ENCODE results near the gene NCAM1.
"Not testable (repeated sequence)": the region's sequence is repeated elsewhere in the genome, so short reads cannot be mapped to it uniquely, and the experiment has no call there.

Gene NCAM1

DNA sequence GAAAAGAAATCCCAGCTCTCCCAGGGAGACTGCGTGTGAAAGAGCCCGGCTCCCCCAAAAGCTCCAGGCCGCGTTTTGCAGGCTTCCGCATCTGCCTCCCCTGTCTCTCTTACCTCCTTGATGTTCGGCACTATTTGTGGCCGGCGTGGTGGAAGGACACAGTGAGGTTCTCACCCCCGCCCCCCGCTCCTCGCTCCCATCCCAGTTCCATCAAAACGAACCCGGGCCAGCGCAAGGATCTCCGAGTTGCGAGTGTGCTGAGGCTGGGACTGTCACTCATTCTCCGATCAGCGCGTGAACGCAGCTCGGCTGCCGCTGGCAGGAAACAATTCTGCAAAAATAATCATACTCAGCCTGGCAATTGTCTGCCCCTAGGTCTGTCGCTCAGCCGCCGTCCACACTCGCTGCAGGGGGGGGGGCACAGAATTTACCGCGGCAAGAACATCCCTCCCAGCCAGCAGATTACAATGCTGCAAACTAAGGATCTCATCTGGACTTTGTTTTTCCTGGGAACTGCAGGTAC, at the start of gene NCAM1:
Gene NCAM1 (plus strand): TSS at position 275 of the 523 bp plus-strand sequence.
- intact Hi-C loops (cut with DNase I) = loop anchor here (5.0 to 10.0 kb wide), 5 partner anchors 119 to 376 kb away; no protein-coding TSS in a partner anchor
- peak; percentile 90 to 98 (median 95) for DNase-seq

DNA sequence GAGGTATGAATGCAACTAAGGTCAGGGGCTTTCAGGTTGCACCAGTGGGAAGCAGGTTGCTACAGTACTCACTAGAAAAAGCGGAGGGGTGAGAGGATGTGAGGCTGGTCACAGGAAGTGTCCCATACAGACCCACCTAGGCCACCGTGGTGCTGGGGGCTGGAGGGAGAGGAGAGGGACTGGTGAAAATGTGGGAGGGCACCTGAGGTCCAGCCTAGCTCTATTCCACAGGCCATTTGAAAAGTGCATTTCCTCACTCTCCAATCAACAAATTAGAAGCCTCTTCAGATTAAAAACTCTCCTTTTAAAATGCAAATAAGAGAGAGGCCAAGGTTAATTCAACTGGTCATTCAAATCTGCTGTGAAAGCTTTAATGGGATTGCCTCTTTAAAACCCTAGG, 38.6 kb upstream of the NCAM1 start:
- intact Hi-C loops (cut with DNase I) = no loop called here
- no peak for DNase-seq

DNA sequence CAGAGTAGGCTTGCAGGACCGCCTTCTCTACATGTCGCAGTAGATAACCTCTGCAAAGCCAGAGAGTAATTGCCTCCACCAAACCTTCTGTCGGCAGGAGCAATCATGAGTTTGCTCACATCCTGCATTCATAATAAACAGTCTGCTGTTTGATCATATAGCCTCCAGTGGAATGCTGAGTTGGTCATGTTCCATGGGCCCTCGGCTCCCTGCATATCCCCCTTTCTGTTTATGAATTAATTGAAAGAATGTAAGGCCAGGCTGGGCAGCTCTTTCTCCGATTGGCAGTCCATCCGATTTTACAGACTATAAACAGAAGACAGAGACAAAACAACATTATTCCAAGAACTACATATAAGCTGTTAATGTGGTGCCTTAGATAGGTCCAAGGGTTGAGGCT, 36.4 kb upstream of the NCAM1 start:
- DNase-seq; intact Hi-C loops (cut with DNase I): not testable (repeated sequence)

DNA sequence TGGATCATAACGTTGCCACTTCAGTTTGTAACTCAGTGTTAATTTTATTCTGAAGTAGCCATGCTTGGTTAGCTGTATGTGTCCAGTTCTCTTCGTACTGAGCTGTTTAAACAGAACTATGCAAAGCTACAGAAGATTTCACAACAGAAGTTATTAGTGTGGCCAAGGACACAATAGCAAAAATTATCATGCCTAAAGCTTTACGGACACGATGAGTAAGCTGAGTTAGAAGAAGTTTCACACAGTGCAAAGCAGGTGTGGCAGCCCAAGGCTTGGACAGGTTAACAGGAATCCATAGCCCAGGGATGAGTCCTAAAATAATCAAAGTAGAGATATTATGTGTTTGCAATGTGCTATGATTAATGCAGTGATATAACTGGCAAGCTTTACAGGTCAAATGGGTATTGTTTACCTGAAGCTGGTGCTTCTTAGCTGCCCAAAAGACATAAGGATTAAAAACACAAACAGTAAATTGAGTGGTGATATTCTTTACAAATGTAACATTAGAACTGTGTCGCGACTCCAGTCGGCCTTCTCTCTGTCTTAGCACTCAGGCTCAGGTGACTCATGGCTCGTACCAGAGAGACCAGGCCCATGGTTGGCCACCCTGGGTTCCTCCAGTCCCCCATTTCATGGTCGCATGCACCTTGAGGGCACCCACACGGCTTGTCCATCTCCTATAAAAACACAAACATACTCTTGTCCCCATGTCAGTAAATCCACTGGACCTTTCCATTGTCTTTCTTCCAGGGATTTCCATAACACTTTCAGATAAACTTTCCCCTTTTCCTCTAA, 35.5 kb upstream of the NCAM1 start:
- intact Hi-C loops (cut with DNase I) = no loop called here
- DNase-seq = no peak

DNA sequence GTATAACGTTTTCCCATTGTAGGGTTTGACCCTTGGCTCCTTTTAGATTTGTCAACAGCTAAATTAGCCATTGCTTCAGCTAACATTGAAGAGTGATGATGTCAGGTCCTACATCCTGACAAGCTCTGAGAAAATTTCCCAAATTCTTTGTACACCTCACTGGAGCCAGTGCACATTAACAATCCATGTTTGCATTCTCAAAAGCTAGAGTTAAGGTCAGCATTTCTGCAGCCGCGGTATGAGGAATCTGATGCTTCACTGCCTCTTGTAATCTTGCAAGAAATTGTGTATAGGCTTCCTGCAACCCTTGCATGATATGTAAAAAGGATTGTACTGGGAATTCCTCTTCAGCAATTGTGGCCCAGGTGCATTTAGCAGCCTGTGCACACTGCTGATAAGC, 33.1 kb upstream of the NCAM1 start:
- no peak for DNase-seq
- intact Hi-C loops (cut with DNase I) = no loop called here

DNA sequence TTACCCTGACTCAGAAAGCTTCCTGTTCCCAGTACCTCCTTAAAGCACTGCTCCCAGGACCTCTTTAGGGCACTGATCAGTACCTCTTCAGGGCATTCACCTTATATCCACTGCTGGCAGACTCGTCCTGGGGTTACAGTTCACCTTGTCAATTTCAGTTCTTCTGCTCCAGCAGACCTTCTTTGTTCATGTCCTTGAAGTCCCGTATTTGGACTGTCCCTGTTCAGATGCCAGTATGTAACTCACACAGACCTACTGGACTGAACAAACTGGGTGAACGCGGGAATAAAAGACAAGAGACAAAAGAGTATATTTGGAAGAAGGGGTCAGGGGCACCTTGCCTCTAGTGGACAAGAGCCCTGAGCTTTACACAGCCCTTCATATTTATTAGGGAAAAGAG, 31.8 kb upstream of the NCAM1 start:
- intact Hi-C loops (cut with DNase I) = no loop called here
- no peak for DNase-seq

DNA sequence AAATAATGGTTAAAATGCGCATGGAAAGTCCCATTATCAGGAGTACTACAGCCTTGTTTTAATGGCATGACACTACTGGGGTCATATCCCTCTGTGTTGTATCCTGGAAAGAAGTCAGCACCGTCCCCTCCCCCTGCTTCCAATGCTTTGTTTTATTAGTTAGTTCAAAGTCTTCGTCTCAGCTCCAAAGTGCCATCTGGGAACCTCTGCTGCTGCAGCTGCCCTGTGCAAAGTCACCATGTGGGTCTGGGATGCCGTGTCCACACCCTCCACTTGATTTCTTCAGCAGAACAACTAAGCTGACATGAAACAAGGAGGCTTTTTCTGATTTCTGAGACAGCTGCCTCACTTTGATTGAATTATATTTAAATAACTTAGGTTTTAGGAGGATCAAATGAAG, 29.5 kb upstream of the NCAM1 start:
- intact Hi-C loops (cut with DNase I) = no loop called here
- DNase-seq = peak in 1 of 42 donors; percentile 31

DNA sequence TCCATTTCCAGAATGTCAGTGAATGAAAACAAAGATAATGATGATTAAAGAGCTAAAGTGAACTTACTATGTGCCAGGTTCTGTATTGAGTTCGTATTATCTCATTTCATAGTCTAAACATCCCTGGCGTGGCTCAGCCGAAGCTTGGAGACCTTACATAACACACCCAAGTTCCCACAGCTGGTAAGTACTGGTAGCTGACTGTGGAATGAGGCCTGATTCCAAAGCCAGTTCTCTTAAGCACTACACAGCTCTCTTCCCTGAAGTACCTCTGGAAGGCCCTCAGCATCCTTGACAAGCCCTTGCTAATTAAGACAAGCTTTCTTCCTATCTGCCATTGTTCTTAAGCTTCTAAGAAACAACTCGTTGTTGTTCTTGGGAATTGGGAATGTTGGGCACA, 28.6 kb upstream of the NCAM1 start:
- intact Hi-C loops (cut with DNase I) = no loop called here

DNA sequence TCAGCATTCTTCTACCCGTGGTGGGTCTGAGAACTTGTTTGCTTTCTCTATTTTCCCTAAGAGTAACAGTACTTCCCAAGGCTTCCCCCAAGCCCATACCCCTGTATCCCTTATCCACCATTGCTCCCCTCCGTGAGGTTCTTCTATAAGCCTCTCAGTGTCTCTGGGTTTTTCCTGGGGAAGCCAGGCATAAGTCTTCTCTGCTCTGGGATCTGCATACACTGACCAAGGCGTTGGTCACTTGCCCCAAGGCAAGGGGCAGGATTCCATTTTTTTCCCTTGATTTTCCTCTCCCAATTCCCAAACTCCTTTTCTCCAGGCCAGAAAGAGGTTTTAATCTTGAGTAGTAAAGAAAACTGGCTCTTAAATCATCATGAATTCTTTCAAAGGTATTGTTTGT, 27.2 kb upstream of the NCAM1 start:
- no peak for DNase-seq
- intact Hi-C loops (cut with DNase I) = no loop called here

More for the DNA sequence above, 28.6 kb upstream of the NCAM1 start:
- DNase-seq = no peak

DNA sequence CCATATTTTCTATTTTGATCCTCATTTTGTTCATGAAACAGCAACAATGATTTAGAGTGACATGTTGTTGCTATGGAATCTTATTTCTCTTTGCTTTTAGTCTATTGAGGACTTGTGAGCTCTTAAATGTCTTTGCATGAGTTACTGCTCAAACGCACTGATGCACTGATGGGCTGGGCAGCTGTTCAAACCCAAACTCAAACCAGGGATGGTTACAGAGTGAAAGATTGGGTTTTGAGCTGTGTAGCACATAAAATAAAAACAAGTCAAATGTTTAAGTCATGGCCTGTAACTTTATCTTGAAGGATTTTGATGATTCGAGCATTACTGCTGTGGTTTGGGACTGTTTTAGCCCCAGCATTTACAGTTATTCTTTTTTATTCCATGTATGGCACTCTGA, 20.1 kb upstream of the NCAM1 start:
- no peak for DNase-seq
- intact Hi-C loops (cut with DNase I) = no loop called here

DNA sequence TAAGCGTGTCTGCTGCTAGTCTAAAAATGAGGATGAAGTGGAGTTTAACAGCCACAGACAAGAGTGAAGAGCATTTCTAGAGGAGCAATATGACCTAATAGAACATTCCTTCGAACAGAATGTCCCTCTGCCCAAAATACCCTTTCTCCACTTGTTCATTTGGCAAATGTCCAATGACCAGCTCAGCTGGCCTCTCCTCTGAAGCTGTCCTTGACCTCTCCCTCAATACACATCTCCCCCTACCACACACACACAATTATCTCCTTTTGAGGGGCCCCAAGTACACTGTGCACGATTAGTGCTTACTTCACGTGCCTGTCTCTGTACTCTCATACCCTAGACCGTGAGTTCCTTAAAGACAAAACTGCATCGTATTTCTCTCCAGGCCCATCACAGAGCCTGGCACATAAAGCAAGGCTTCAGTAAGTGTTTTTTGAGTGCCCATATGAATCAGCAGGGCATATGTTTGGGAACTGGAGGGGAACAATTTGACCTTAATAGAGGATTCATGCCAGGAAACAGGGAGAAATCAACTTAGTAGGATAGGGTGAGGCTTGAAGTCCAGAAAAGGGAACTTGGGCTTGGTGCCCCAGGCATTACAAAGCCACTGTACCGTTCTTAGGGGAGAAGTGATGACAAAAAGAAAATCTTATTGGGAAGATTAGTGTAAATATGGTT, 18.1 kb upstream of the NCAM1 start:
- no peak for DNase-seq
- intact Hi-C loops (cut with DNase I) = no loop called here

DNA sequence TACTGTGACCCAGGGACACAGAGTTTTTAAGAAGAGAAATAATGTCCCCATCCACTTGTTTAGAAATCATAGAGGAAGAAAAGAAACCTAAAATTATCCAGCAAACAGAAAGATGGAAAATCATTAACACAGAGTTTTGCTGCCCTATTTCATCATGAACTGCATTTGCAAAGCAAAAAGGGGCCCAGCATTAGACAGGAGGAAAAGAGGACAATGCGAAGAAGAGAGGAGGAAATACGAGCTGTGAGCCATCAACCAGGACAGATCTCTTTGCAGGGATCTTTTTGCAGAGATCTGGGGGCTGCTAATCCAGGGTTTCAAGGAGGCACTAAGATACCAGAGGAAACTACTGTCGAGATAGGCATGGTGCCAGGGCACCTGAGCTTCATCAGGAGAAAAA, 14.4 kb upstream of the NCAM1 start:
- no peak for DNase-seq
- intact Hi-C loops (cut with DNase I) = no loop called here

DNA sequence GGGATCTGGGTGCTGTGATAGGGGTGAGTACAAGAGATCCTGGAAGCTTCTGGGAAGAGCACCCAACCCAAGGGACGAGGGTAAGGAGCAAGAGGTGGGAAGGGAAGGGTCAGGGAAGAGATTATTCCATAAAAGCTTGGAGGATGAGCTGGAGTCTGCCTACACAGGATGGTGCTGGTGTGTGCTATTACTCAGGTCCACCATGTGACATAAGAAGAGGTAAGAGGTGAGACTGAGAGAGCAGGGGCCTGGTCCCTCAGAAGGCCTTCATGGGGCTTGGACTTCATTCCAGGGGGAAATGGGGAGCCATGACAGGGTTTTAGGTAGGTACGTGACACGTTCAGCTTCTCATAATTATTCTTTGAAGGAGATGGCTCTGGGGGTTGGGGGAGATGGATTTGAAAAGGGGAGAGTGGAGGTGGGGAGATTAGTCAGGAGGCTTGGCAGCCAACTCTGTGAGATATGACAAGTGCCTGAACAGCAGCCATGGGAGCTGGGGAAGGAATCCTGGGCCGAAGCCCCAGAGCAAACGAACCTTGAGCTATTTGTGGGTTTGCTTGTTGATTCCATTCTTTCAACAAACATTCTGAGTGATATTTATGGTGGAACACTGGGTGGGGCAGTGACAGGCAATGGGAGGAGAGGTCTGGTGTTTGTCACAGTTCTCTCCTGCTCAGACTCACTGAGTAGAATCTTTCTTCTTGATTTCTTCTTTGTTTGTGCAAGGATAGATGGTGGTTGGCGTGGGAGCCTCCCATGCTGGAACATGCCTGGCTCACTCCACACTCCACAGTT, 11.2 kb upstream of the NCAM1 start:
- no peak for DNase-seq
- intact Hi-C loops (cut with DNase I) = no loop called here

DNA sequence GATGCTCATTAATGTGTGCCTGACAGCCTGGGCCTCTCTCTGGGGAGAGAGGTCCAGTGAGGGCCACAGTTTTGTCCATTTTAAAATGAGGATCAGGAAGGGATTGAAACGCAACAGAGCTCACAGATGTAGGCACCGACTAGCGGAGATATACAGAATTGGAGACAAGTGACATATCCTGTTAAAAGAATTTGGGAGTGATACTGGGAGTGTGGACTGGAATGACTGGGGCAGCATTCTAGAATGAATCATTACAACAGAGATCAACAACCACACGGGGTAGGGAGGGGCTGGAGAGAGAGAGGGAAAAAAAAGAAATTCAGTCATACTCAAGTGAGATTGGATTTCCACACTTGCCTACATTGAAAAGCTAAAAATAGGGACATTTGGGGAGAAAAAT, 2.5 kb upstream of the NCAM1 start:
- intact Hi-C loops (cut with DNase I) = no loop called here
- DNase-seq = peak in 1 of 42 donors; percentile 5

DNA sequence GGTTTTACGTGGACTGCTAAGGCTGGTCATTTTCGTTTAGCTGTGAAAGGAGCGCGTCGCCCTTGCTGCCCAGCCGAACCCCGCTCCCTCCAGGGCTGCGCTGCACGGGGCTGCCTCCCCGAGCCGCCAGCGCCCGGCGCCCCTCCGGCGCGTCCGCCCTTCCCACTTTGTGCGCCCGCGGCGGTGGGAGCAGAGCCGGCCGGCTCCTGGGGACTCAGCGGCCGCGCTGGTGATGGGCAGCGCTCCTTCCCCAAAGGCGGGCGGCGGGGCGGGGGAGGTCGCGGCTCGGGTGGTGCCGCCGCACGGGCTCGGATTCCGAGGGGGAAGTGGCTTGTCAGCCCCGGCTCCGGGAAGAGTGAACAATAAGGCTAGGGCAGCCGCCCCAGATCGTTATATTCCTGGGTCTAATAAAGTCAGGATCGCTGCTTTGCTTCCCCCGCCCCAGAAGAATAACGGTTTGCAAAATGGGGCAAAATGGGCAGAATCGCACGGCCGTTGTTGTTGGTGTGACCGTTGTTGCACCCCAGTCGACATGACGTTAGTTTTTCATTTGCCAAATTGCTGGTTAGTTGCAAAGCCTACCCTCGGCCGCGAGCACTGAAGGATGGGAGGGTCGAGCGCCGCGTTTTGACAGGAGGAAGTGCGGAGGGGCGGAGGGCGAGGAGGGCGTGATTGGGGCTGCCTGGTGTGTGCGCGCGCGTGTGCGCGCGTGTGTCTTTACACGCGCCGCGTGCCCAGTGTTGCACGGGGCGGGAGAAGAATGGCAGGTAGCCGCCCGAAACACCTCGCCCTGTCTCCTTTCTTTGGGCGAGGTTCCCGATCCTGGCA, 745 bp downstream of the NCAM1 start:
- intact Hi-C loops (cut with DNase I) = loop anchor here (5.0 to 10.0 kb wide), 5 partner anchors 120 to 377 kb away; no protein-coding TSS in a partner anchor

DNA sequence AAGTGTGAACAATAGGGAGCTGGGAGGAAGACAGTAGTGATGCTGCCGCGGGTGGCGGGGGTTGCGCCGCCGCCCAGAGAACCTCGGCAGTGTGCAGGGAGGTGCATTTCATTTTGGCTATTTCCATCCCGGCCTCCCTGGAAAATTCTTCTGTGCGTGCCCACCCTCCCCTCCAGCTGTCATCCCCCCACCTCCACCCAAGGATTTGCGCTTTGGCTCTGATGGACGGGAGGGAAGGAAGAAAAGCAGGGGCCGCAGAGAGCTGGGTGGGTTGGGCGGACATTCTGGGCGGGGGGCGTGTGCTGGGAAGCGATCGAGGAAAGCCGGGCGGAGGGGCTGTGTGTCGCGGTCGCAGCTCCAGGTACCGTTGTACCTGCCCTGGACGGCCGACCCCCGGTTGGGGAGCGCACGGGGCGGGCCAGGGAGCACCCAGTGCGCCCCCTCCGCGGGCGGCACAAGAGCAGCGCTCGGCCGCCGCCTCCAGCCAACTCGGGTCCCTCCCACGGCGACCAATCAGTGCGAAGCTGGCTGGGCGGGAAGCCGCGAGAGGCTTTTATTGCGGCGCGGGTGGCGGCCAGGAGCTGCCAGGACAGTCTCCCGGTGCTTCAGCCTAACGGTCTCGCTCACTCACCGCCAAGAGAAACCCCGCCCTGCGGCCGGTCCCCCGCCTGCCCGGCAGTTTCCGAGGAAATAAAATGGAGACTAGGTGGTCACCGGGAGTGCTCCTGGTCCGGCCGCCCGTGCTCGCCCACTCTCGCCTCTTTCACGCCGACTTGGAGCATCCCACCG, 1.6 kb downstream of the NCAM1 start:
- intact Hi-C loops (cut with DNase I) = loop anchor here (5.0 to 10.0 kb wide), 5 partner anchors 120 to 378 kb away; no protein-coding TSS in a partner anchor

More for the DNA sequence above, 745 bp downstream of the NCAM1 start:
- DNase-seq = peak; percentile 28 to 91 (median 78)

DNA sequence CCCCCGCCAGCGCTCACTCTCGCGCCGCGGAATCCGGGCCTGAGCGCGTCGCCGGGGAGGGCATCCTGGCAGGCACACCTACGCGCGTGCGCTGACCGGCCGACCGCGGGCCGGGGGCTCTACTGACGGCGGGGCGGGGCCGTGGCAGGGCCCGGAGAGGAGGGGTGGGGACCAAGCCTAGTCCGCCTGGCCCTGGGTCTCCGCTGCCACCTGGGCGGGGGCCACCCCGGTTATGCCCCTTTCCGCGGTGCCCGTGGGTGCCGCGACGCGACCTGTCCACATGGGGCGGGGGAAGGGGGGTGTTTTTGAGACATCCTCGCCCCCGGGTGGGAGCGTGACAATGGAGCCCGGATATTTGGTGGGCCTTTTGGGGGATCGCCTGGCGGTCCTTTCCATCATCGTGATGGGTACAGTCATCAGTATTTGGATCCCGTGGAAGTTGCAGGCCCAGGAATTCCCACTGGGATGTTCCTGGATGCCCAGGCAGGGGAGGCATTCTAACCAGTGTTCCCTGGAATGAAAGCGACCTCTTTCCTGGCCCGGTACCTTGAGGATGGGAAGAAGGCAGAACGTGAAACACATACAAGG, 2.2 kb downstream of the NCAM1 start:
- intact Hi-C loops (cut with DNase I) = loop anchor here (5.0 to 10.0 kb wide), 5 partner anchors 121 to 379 kb away; no protein-coding TSS in a partner anchor
- peak in 25 of 42 donors; percentile 6 to 61 (median 23) for DNase-seq

More for the DNA sequence above, 1.6 kb downstream of the NCAM1 start:
- peak; percentile 74 to 94 (median 87) for DNase-seq
